OCI-LY1 (cell line): ENCODE data around the gene TMEM243.

ENCODE experiments used
- H2AFZ ChIP-seq: fragments of 200-600 bp; sonication (generic), shearing (Covaris generic); 2 replicates; pipeline ENCODE4 v1.6.0; 2014; ENCODE audit warnings: antibody characterized with exemption, mild to moderate bottlenecking, low read length
- H3F3A ChIP-seq: fragments of 200-600 bp; sonication (generic), shearing (Covaris generic); 2 replicates; pipeline ENCODE4 v1.6.0; 2014; ENCODE audit warnings: mild to moderate bottlenecking, antibody characterized with exemption, low read length, moderate library complexity; ENCODE audit not compliant: insufficient read depth
- H3K27ac ChIP-seq: fragments of 200-600 bp; sonication (generic); 2 replicates; pipeline ENCODE4 v1.5.1; 2014; ENCODE audit warnings: low read length, mixed run types, mild to moderate bottlenecking, low read depth; ENCODE audit not compliant: poor library complexity, severe bottlenecking
- H3K27me3 ChIP-seq: fragments of 200-600 bp; sonication (generic); 2 replicates; pipeline ENCODE4 v1.6.0; 2014; ENCODE audit warnings: antibody characterized with exemption, mild to moderate bottlenecking, low read length, moderate library complexity; ENCODE audit not compliant: insufficient read depth
- H3K36me3 ChIP-seq: fragments of 200-600 bp; sonication (generic); 2 replicates; pipeline ENCODE4 v1.6.1; 2014; ENCODE audit warnings: mild to moderate bottlenecking, antibody characterized with exemption, low read length, moderate library complexity, mixed read lengths; ENCODE audit not compliant: insufficient read depth
- H3K4me1 ChIP-seq: fragments of 200-600 bp; sonication (generic); 2 replicates; pipeline ENCODE4 v1.5.1; 2014; ENCODE audit warnings: mild to moderate bottlenecking, low read length, moderate library complexity; ENCODE audit not compliant: insufficient read depth, severe bottlenecking
- H3K4me2 ChIP-seq: fragments of 200-600 bp; sonication (generic), shearing (Covaris generic); 2 replicates; pipeline ENCODE4 v1.6.1; 2014; ENCODE audit warnings: low read length
- H3K4me3 ChIP-seq: fragments of 200-600 bp; sonication (generic); 2 replicates; pipeline ENCODE4 v1.5.1; 2014; ENCODE audit warnings: low read length, low read depth, mild to moderate bottlenecking, mixed read lengths; ENCODE audit not compliant: poor library complexity, severe bottlenecking
- H3K79me2 ChIP-seq: fragments of 200-600 bp; shearing (Covaris generic); 2 replicates; pipeline ENCODE4 v1.6.1; 2016; ENCODE audit warnings: mixed run types, low read length, mixed read lengths; ENCODE audit not compliant: insufficient read depth
- H3K9ac ChIP-seq: fragments of 200-600 bp; sonication (generic), shearing (Covaris generic); 2 replicates; pipeline ENCODE4 v1.6.1; 2014; ENCODE audit warnings: mild to moderate bottlenecking, low read length, mixed read lengths
- H3K9me2 ChIP-seq: fragments of 200-600 bp; sonication (generic), shearing (Covaris generic); 2 replicates; pipeline ENCODE4 v1.6.1; 2014; ENCODE audit warnings: low read depth, mild to moderate bottlenecking, low read length, mixed read lengths
- H3K9me3 ChIP-seq: fragments of 200-600 bp; shearing (Covaris generic); 2 replicates; pipeline ENCODE4 v1.6.1; 2014; ENCODE audit warnings: low read length, mixed read lengths
- H4K20me1 ChIP-seq: fragments of 200-600 bp; sonication (generic), shearing (Covaris generic); 2 replicates; pipeline ENCODE4 v1.6.0; 2016; ENCODE audit warnings: mild to moderate bottlenecking, low read length; ENCODE audit not compliant: insufficient read depth
- EZH2 ChIP-seq: fragments of 200-600 bp; sonication (generic), shearing (Covaris generic); IDR thresholded peaks from 2 replicates; pipeline ENCODE4 v1.8.0; 2017; ENCODE audit warnings: borderline replicate concordance, mixed run types, mild to moderate bottlenecking, antibody characterized with exemption, low read length, moderate library complexity, mixed read lengths
- TF ChIP-seq, protein P1 (sequence below): fragments of 200-600 bp; sonication (generic), shearing (Covaris generic); IDR thresholded peaks from 2 replicates; pipeline ENCODE4 v1.5.1; 2017; ENCODE audit warnings: mild to moderate bottlenecking, antibody characterized with exemption, low read length, moderate library complexity, mixed read lengths

Gene TMEM243

DNA sequence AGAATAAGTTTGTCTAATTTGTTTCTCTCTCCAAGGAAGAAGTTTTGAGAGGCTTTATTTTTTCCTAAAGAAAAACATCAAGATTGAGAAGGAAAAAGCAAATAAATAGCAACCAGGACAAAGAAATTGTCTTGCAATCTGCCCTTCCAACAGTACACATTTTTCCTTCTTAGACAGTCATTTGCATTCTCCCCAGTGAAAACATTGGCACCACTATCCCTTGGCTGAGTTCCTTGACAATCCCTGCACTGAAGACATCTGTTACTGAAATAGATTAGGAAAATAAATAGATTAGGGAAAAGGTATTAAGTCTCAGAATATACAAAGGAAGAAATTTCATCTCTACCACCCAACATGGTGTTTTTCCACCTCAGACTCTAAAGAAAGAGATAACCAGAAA is 12.2 kb upstream of the TMEM243 start:
- H3K9me3 ChIP-seq: no peaks in the 10 kb centered on the region
- no peaks in the 10 kb centered on the region for H3K36me3 ChIP-seq
- no peak overlapping the region for H3K27ac ChIP-seq
- peaks cover 6% of the 10 kb centered on the region for H3K4me1 ChIP-seq
- H3K9me2 ChIP-seq: no peaks in the 10 kb centered on the region
- H2AFZ ChIP-seq: no peak overlapping the region
- no peaks in the 10 kb centered on the region for H3K27me3 ChIP-seq
- no peaks in the 10 kb centered on the region for H4K20me1 ChIP-seq
- no peak overlapping the region for H3K9ac ChIP-seq
- H3K4me3 ChIP-seq: no peak overlapping the region
- H3K4me2 ChIP-seq: no peak overlapping the region
- H3F3A ChIP-seq: no peaks in the 10 kb centered on the region
- TF ChIP-seq, protein P1, sequence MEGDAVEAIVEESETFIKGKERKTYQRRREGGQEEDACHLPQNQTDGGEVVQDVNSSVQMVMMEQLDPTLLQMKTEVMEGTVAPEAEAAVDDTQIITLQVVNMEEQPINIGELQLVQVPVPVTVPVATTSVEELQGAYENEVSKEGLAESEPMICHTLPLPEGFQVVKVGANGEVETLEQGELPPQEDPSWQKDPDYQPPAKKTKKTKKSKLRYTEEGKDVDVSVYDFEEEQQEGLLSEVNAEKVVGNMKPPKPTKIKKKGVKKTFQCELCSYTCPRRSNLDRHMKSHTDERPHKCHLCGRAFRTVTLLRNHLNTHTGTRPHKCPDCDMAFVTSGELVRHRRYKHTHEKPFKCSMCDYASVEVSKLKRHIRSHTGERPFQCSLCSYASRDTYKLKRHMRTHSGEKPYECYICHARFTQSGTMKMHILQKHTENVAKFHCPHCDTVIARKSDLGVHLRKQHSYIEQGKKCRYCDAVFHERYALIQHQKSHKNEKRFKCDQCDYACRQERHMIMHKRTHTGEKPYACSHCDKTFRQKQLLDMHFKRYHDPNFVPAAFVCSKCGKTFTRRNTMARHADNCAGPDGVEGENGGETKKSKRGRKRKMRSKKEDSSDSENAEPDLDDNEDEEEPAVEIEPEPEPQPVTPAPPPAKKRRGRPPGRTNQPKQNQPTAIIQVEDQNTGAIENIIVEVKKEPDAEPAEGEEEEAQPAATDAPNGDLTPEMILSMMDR: no peak
- H3K79me2 ChIP-seq: no peaks in the 10 kb centered on the region

DNA sequence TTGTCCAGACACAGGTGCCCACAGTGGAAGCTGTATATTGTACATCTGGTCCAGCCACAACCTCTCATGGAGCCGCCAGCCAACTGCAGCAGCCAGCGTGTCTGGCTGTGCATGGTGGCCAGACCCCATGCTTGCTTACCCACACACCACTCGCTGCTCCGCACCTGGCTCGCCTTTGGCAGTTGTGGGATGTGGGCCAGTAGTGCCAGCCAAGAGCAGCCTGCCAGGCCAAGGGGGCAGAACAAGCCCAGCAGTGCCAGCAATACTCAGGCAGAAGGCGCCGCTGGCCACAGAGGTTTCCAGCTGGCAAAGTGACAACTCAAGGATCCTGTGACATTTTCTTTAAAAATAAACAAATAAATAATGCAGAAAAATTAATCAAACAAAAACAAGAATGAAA is 11.7 kb upstream of the TMEM243 start:
- H3K4me3 ChIP-seq: no peak overlapping the region
- no peaks in the 10 kb centered on the region for H3K36me3 ChIP-seq
- H4K20me1 ChIP-seq: no peaks in the 10 kb centered on the region
- H3K79me2 ChIP-seq: no peaks in the 10 kb centered on the region
- no peaks in the 10 kb centered on the region for H3K27me3 ChIP-seq
- H3K4me2 ChIP-seq: no peak overlapping the region
- H3F3A ChIP-seq: no peaks in the 10 kb centered on the region
- H2AFZ ChIP-seq: no peak overlapping the region
- H3K9ac ChIP-seq: no peak overlapping the region
- H3K9me2 ChIP-seq: no peaks in the 10 kb centered on the region
- no peaks in the 10 kb centered on the region for H3K9me3 ChIP-seq
- TF ChIP-seq, protein P1: no peak
- TF ChIP-seq EZH2: no peak
- no peak overlapping the region for H3K27ac ChIP-seq
- peaks cover 9% of the 10 kb centered on the region for H3K4me1 ChIP-seq

DNA sequence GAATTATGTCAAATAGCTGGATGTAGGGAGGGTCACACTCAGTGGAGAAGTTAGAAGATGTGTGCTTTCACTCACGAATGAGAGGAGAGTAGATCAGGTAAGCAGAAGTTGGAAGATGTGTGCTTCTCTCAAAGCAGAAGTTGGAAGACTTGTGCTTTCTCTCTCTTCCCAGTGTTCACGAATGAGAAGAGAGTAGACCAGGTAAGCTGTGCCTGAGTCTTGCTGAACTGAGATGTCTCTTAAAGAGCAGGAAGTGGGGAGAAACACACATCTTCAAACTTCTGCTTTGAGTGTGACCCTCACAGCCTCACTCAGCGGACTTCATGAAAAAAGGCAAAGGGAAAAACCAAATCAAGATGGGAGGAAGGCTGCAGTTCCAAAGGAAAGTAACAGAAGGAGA is 7.0 kb upstream of the TMEM243 start:
- H2AFZ ChIP-seq: no peak overlapping the region
- no peak for TF ChIP-seq EZH2
- TF ChIP-seq, protein P1: no peak
- no peaks in the 10 kb centered on the region for H3K9me2 ChIP-seq
- no peaks in the 10 kb centered on the region for H3K36me3 ChIP-seq
- no peaks in the 10 kb centered on the region for H4K20me1 ChIP-seq
- H3F3A ChIP-seq: no peaks in the 10 kb centered on the region
- H3K9me3 ChIP-seq: no peaks in the 10 kb centered on the region
- peaks cover 4% of the 10 kb centered on the region; the same call in 1 of the 2 replicates for H3K27me3 ChIP-seq
- H3K4me3 ChIP-seq: no peak overlapping the region
- no peak overlapping the region for H3K9ac ChIP-seq
- H3K79me2 ChIP-seq: no peaks in the 10 kb centered on the region
- no peak overlapping the region for H3K4me2 ChIP-seq
- peaks cover 9% of the 10 kb centered on the region for H3K4me1 ChIP-seq
- no peak overlapping the region for H3K27ac ChIP-seq
